DOHH2 (cell line): ENCODE data around the gene MAG.

Source experiments
- H3F3A ChIP-seq: fragments of 200-600 bp; sonication (generic), shearing (Covaris generic); 2 replicates; pipeline ENCODE4 v1.6.0; 2016; ENCODE audit warnings: antibody characterized with exemption, mild to moderate bottlenecking; ENCODE audit not compliant: control insufficient read depth, insufficient read depth
- H3K27ac ChIP-seq: fragments of 200-600 bp; sonication (generic); 2 replicates; pipeline ENCODE4 v1.5.1; 2014; ENCODE audit warnings: low read depth, mild to moderate bottlenecking, low read length, moderate library complexity
- H3K27me3 ChIP-seq: fragments of 200-600 bp; sonication (generic); 2 replicates; pipeline ENCODE4 v1.6.1; 2014; ENCODE audit warnings: mild to moderate bottlenecking, low read length, mixed read lengths; ENCODE audit not compliant: control insufficient read depth
- H3K36me3 ChIP-seq: fragments of 200-600 bp; sonication (generic); 2 replicates; pipeline ENCODE4 v1.6.1; 2014; ENCODE audit warnings: mild to moderate bottlenecking, low read length, moderate library complexity, mixed read lengths; ENCODE audit not compliant: control insufficient read depth
- H3K4me1 ChIP-seq: fragments of 200-600 bp; sonication (generic); 2 replicates; pipeline ENCODE4 v1.6.1; 2014; ENCODE audit warnings: mild to moderate bottlenecking, low read length, mixed read lengths; ENCODE audit not compliant: control insufficient read depth
- H3K4me2 ChIP-seq: fragments of 200-600 bp; sonication (generic); 2 replicates; pipeline ENCODE4 v1.6.0; 2014; ENCODE audit warnings: mild to moderate bottlenecking, low read length, moderate library complexity
- H3K4me3 ChIP-seq: fragments of 200-600 bp; sonication (generic); 2 replicates; pipeline ENCODE4 v1.5.1; 2014; ENCODE audit warnings: mild to moderate bottlenecking, low read length, mixed read lengths
- H3K79me2 ChIP-seq: fragments of 200-600 bp; sonication (generic); 2 replicates; pipeline ENCODE4 v1.6.1; 2014; ENCODE audit warnings: mild to moderate bottlenecking, low read length, mixed read lengths; ENCODE audit not compliant: control insufficient read depth
- H3K9me2 ChIP-seq: fragments of 200-600 bp; sonication (generic); replicated peaks from 2 replicates; pipeline ENCODE4 v1.6.1; 2014; ENCODE audit warnings: mild to moderate bottlenecking, low read length, mixed read lengths; ENCODE audit not compliant: control insufficient read depth
- H3K9me3 ChIP-seq: fragments of 200-600 bp; sonication (generic); 2 replicates; pipeline ENCODE4 v1.6.1; 2014; ENCODE audit warnings: antibody characterized with exemption, low read length, mixed read lengths; ENCODE audit not compliant: control insufficient read depth, insufficient read depth
- H4K20me1 ChIP-seq: fragments of 200-600 bp; sonication (generic); 2 replicates; pipeline ENCODE4 v1.6.0; 2014; ENCODE audit warnings: low read depth, mild to moderate bottlenecking, antibody characterized with exemption, low read length, moderate library complexity; ENCODE audit not compliant: control insufficient read depth, insufficient read depth
- EZH2phosphoT487 ChIP-seq: fragments of 200-600 bp; sonication (generic); IDR thresholded peaks from 2 replicates; pipeline ENCODE4 v1.6.1; 2017; ENCODE audit warnings: borderline replicate concordance, mild to moderate bottlenecking, antibody characterized with exemption, low read length, moderate library complexity, mixed read lengths
- TF ChIP-seq, protein P1 (sequence below): fragments of 200-600 bp; sonication (generic); IDR thresholded peaks from one replicate; pipeline ENCODE4 v1.5.1; 2014; ENCODE audit warnings: antibody characterized with exemption, mild to moderate bottlenecking, low read depth, low read length; ENCODE audit not compliant: poor library complexity, severe bottlenecking

The MAG gene

DNA sequence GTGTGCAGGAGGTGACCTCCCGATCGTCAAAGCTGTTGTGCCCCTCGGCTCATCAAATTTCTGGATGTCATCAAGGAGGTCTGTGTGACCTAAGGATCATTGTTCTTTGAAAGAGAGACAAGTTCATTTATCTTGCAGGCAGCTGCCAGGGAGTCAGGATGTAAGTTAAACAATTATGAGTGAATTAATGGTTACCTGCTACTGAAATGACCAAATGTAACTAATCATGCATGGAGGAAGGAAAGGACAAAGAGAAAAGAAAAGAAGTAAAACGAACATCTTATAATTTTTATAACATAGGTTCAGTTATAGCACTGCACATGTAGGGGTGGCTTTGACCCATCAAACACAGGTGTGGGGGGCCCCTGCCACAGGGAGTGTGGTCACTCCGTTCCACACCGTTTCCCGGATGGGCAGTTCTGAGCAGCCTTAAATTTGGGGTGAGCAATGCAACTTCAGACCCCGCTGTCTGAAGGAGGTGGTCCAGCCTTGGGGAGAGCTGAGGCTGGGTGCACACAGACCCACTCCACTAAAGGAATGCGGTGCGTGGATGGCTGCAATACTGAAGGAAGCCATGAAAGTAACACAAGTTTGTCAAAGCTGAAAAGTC is 42.3 kb downstream of the MAG start:
- TF ChIP-seq, protein P1, sequence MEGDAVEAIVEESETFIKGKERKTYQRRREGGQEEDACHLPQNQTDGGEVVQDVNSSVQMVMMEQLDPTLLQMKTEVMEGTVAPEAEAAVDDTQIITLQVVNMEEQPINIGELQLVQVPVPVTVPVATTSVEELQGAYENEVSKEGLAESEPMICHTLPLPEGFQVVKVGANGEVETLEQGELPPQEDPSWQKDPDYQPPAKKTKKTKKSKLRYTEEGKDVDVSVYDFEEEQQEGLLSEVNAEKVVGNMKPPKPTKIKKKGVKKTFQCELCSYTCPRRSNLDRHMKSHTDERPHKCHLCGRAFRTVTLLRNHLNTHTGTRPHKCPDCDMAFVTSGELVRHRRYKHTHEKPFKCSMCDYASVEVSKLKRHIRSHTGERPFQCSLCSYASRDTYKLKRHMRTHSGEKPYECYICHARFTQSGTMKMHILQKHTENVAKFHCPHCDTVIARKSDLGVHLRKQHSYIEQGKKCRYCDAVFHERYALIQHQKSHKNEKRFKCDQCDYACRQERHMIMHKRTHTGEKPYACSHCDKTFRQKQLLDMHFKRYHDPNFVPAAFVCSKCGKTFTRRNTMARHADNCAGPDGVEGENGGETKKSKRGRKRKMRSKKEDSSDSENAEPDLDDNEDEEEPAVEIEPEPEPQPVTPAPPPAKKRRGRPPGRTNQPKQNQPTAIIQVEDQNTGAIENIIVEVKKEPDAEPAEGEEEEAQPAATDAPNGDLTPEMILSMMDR = no peak
- no peak for TF ChIP-seq EZH2phosphoT487
- Histone ChIP-seq H3K27me3 (no peaks in the 10 kb centered on the region), H3K4me2 (peak overlapping the region; percentile 92), H3K36me3 (peaks cover 98% of the 10 kb centered on the region), H3K4me3 (peak overlapping the region; percentile 83), H3K9me3 (no peaks in the 10 kb centered on the region), H3K79me2 (peaks cover 95% of the 10 kb centered on the region), H3F3A (peaks cover 57% of the 10 kb centered on the region), H4K20me1 (peaks cover 30% of the 10 kb centered on the region), H3K27ac (peak overlapping the region; percentile 98), H3K9me2 (no peaks in the 10 kb centered on the region), H3K4me1 (peaks cover 84% of the 10 kb centered on the region)

DNA sequence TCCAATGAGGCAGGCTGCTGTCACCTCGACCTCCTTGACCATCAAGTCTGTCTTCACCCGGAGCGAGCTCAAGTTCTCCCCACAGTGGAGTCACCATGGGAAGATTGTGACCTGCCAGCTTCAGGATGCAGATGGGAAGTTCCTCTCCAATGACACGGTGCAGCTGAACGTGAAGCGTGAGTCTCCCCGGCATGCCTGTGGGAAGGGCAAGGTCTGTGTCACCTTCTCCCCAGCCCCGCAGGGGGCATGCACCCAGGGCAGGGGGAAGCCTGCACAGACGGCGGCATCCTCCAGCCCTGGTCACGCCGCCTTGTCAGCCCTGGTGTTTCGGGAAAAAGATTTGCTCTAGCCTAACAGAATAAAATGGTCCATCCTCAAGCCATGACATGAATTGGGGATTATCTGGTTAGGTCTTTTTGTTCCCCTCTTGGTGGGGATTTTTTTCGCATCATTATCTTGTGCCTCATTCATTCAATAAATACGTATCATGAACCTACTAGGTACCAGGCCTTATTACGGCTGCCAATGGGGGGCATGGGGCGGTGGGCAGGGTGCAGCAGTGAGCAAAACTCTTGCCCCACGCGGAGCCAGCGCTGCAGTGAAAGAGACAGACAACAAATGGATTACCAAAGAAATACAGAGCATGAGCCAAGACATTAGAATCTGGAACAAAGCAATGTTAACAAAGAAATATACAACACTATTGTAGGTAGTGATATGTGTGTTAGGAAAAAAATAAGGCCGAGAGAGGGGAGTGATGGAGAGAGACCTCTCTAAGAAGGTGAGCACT is 44.4 kb downstream of the MAG start:
- H4K20me1 ChIP-seq = peaks cover 37% of the 10 kb centered on the region
- no peak overlapping the region; the same call in 1 of the 2 replicates for H3K4me3 ChIP-seq
- peaks cover 89% of the 10 kb centered on the region for H3K79me2 ChIP-seq
- peaks cover 60% of the 10 kb centered on the region for H3F3A ChIP-seq
- H3K4me2 ChIP-seq = peak overlapping the region; percentile 9; the same call in 1 of the 2 replicates
- no peaks in the 10 kb centered on the region for H3K9me2 ChIP-seq
- H3K9me3 ChIP-seq = no peaks in the 10 kb centered on the region
- 0 out of 2 replicates have a peak overlapping the region, but pooled peaks have one; percentile 24 for H3K27ac ChIP-seq
- H3K4me1 ChIP-seq = peaks cover 96% of the 10 kb centered on the region
- TF ChIP-seq, protein P1 = no peak
- no peak for TF ChIP-seq EZH2phosphoT487
- no peaks in the 10 kb centered on the region for H3K27me3 ChIP-seq
- H3K36me3 ChIP-seq = peaks cover 100% of the 10 kb centered on the region

DNA sequence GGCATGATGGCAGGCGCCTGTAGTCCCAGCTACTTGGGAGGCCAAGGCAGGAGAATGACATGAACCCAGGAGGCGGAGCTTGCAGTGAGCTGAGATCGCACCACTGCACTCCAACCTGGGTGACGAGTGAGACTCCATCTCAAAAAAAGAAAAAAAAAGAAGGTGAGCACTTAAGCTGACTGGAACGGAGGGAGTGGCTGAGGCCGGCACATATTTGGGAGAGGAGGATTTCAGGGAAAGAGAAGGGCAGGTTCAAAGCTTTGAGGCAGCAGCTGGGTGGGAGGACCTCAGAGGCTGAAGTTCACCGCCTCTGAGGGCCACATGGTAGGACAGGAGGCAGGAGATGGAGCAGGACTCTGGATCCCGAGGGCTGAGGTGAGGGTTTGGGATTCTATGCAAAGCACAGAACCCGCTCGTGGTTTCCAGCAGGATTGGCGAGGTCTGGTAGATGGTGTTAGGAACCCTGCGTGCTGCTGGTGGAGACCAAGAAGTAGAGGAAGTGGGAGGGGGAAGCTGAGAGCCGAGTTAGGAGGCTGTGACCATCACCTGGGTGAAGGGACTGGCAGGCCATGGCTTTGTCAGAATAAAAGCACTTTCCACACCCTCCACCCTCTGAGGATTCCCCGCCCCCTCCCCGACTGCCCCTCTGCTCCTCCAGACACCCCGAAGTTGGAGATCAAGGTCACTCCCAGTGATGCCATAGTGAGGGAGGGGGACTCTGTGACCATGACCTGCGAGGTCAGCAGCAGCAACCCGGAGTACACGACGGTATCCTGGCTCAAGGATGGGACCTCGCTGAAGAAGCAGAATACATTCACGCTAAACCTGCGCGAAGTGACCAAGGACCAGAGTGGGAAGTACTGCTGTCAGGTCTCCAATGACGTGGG is 45.4 kb downstream of the MAG start:
- Histone ChIP-seq H3K27ac (0 out of 2 replicates have a peak overlapping the region, but pooled peaks have one; percentile 24), H3K79me2 (peaks cover 82% of the 10 kb centered on the region), H3K4me2 (peak overlapping the region; percentile 23; the same call in 1 of the 2 replicates), H3K36me3 (peaks cover 100% of the 10 kb centered on the region), H4K20me1 (peaks cover 42% of the 10 kb centered on the region), H3K4me3 (0 out of 2 replicates have a peak overlapping the region, but pooled peaks have one; percentile 12), H3K9me2 (no peaks in the 10 kb centered on the region), H3K27me3 (no peaks in the 10 kb centered on the region), H3K9me3 (no peaks in the 10 kb centered on the region), H3F3A (peaks cover 57% of the 10 kb centered on the region), H3K4me1 (peaks cover 97% of the 10 kb centered on the region)
- TF ChIP-seq EZH2phosphoT487 = no peak
- TF ChIP-seq, protein P1 = no peak
